ENCODE results near the gene ANO2. TPM values are rescaled to one million over a fixed set of nuclear protein-coding genes. Genes with fewer than 3 reads are reported as not detected.

ANO2 gene
- total RNA-seq, 2 donors from 2014 or later, result 14.3 to 28.5 TPM

DNA sequence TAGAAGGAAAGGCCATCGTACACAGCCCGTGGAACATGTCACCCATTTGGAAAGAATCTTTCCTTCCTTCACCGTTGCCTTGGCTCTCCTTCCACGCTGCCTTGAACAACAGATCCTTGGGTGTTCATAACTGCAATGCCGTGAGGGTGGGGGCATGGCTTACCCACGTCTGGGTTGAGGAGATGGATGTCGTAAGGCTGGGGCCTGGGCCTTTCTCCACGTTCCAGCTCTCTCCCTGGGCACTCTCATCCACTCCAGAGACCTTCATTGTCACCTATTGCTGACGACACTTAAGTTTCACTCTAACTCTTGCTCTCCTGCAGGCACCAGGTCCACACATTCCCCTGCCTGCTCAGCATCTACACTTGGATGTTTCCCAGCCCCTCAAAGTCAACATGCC is 19.4 kb downstream of the ANO2 start:
- TF ChIP-seq, protein P1, sequence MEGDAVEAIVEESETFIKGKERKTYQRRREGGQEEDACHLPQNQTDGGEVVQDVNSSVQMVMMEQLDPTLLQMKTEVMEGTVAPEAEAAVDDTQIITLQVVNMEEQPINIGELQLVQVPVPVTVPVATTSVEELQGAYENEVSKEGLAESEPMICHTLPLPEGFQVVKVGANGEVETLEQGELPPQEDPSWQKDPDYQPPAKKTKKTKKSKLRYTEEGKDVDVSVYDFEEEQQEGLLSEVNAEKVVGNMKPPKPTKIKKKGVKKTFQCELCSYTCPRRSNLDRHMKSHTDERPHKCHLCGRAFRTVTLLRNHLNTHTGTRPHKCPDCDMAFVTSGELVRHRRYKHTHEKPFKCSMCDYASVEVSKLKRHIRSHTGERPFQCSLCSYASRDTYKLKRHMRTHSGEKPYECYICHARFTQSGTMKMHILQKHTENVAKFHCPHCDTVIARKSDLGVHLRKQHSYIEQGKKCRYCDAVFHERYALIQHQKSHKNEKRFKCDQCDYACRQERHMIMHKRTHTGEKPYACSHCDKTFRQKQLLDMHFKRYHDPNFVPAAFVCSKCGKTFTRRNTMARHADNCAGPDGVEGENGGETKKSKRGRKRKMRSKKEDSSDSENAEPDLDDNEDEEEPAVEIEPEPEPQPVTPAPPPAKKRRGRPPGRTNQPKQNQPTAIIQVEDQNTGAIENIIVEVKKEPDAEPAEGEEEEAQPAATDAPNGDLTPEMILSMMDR (conservative IDR thresholded peaks at IDR 0.05), result no peak
- no peaks in the 10 kb centered on the region for H3K36me3 ChIP-seq (ENCODE audit: control insufficient read depth, insufficient read depth, low read length)
- H3K27ac ChIP-seq (ENCODE audit: low read depth, low read length), result no peak overlapping the region
- Mint-ChIP-seq H3K27ac (no peak overlapping the region), H3K9me3 (no peaks in the 10 kb centered on the region), H3K4me1 (peaks cover 27% of the 10 kb centered on the region), H3K36me3 (ENCODE audit: low read depth) (peaks cover 27% of the 10 kb centered on the region), H3K4me3 (no peak overlapping the region), H3K27me3 (ENCODE audit: insufficient read depth) (peaks cover 4% of the 10 kb centered on the region)
- DNase-seq, result no peak
- no peaks in the 10 kb centered on the region for H3K27me3 ChIP-seq (ENCODE audit: control insufficient read depth, insufficient read depth, low read length, poor library complexity, severe bottlenecking)
- no peak overlapping the region for H3K9ac ChIP-seq (ENCODE audit: extremely low read depth, low read length, poor library complexity, severe bottlenecking)
- peaks cover 13% of the 10 kb centered on the region for H3K4me1 ChIP-seq (ENCODE audit: control insufficient read depth, insufficient read depth, low read length)
- no peaks in the 10 kb centered on the region for H3K9me3 ChIP-seq (ENCODE audit: control insufficient read depth, low read length)
- no peak overlapping the region for H3K4me3 ChIP-seq (ENCODE audit: low read length)
- 94 to 99% methylated on average over 7 to 9 of the region's 9 CpGs for WGBS, 2 experiments (ENCODE audit: insufficient coverage in 1 of 2, insufficient read length in 1 of 2)

DNA sequence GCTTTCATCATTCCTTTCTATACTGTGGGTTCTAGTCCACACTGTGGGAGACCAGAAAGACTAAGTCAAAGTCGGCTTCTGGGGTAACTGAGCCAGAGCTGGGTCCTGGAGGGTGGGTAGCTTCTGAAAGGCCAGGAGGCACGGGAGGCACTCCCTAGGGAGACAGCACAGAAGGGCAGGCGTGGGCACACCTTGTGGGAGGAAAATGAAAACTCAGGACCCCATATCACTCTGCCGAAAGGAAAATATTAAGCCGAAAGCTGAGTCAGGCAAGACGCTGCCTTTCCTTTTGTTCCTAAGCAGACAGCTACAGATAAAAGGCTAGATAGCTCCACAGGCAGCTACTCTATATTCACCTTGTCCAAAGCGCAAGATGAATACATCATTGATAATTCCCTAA is 20.7 kb downstream of the ANO2 start:
- H3K9me3 ChIP-seq (ENCODE audit: control insufficient read depth, low read length), result no peaks in the 10 kb centered on the region
- Mint-ChIP-seq H3K27me3 (ENCODE audit: insufficient read depth) (no peaks in the 10 kb centered on the region), H3K27ac (no peak overlapping the region), H3K4me3 (no peak overlapping the region), H3K36me3 (ENCODE audit: low read depth) (peaks cover 36% of the 10 kb centered on the region), H3K9me3 (no peaks in the 10 kb centered on the region), H3K4me1 (peaks cover 27% of the 10 kb centered on the region)
- DNase-seq, result no peak
- no peak overlapping the region for H3K4me3 ChIP-seq (ENCODE audit: low read length)
- no peaks in the 10 kb centered on the region for H3K36me3 ChIP-seq (ENCODE audit: control insufficient read depth, insufficient read depth, low read length)
- no peak overlapping the region for H3K27ac ChIP-seq (ENCODE audit: low read depth, low read length)
- H3K27me3 ChIP-seq (ENCODE audit: control insufficient read depth, insufficient read depth, low read length, poor library complexity, severe bottlenecking), result no peaks in the 10 kb centered on the region
- no peak overlapping the region for H3K9ac ChIP-seq (ENCODE audit: extremely low read depth, low read length, poor library complexity, severe bottlenecking)
- TF ChIP-seq, protein P1 (conservative IDR thresholded peaks at IDR 0.05), result no peak
- WGBS, 2 experiments (ENCODE audit: insufficient coverage in 1 of 2, insufficient read length in 1 of 2), result 77 to 85% methylated on average over 6 to 7 of the region's 7 CpGs
- H3K4me1 ChIP-seq (ENCODE audit: control insufficient read depth, insufficient read depth, low read length), result peaks cover 13% of the 10 kb centered on the region

DNA sequence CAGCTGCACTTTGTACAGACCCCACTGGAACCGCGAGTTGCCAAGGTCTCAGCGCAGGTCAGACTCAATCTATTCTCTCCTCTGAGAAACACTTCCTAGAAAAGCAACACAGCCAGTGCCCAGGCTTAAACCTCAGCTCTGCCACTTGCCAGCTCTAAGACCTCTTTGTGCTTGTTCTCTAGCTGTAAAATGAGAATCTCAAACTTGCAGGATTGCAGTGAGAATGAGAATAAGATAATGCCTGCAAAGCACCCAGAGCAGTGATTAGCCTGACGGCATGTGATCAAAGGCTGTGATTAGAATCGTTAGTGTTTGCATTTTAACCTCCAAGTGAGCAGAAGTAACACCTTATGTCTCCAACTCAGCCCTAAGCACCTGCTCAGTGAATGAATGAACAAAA is 21.3 kb downstream of the ANO2 start:
- H3K4me1 ChIP-seq (ENCODE audit: control insufficient read depth, insufficient read depth, low read length), result peaks cover 13% of the 10 kb centered on the region
- no peaks in the 10 kb centered on the region for H3K9me3 ChIP-seq (ENCODE audit: control insufficient read depth, low read length)
- no peaks in the 10 kb centered on the region for H3K27me3 ChIP-seq (ENCODE audit: control insufficient read depth, insufficient read depth, low read length, poor library complexity, severe bottlenecking)
- Mint-ChIP-seq H3K27ac (no peak overlapping the region), H3K4me1 (peaks cover 27% of the 10 kb centered on the region), H3K27me3 (ENCODE audit: insufficient read depth) (no peaks in the 10 kb centered on the region), H3K4me3 (no peak overlapping the region), H3K9me3 (no peaks in the 10 kb centered on the region), H3K36me3 (ENCODE audit: low read depth) (peaks cover 40% of the 10 kb centered on the region)
- DNase-seq, result peak; percentile 65
- TF ChIP-seq, protein P1 (conservative IDR thresholded peaks at IDR 0.05), result no peak
- 69 to 76% methylated on average over 3 to 5 of the region's 5 CpGs for WGBS, 2 experiments (ENCODE audit: insufficient coverage in 1 of 2, insufficient read length in 1 of 2)
- H3K27ac ChIP-seq (ENCODE audit: low read depth, low read length), result no peak overlapping the region
- no peaks in the 10 kb centered on the region for H3K36me3 ChIP-seq (ENCODE audit: control insufficient read depth, insufficient read depth, low read length)
- no peak overlapping the region for H3K4me3 ChIP-seq (ENCODE audit: low read length)
- H3K9ac ChIP-seq (ENCODE audit: extremely low read depth, low read length, poor library complexity, severe bottlenecking), result no peak overlapping the region

Measured in endodermal cell (in vitro differentiated cells).